Lower lobe of right lung (tissue), 2 donors: ENCODE results near the gene LRRIQ1. TPM values are rescaled to one million over a fixed set of nuclear protein-coding genes. Genes with fewer than 3 reads are reported as not detected.

Source experiments
- ATAC-seq, 2 donors: fragments of 200-7000 bp; cut with Tn5 transposase; one replicate each; pipeline ENCODE4 v1.9.1; 2020 to 2022; ENCODE audit warnings: mild to moderate bottlenecking in 2 of 2, moderate library complexity in 2 of 2
- DNase-seq: peaks from one replicate; pipeline ENCODE4 v3.0.0-alpha.2; 2020
- H3K27ac ChIP-seq: fragments of 200-600 bp; one replicate; pipeline ENCODE4 v1.8.0; 2022
- H3K27me3 ChIP-seq: fragments of 200-600 bp; one replicate; pipeline ENCODE4 v1.8.0; 2022; ENCODE audit warnings: low read depth
- H3K36me3 ChIP-seq: fragments of 200-600 bp; one replicate; pipeline ENCODE4 v1.8.0; 2022; ENCODE audit warnings: mild to moderate bottlenecking
- H3K4me1 ChIP-seq: fragments of 200-600 bp; one replicate; pipeline ENCODE4 v1.8.0; 2022
- H3K4me3 ChIP-seq: fragments of 200-600 bp; one replicate; pipeline ENCODE4 v1.8.0; 2022; ENCODE audit warnings: mild to moderate bottlenecking
- H3K9me3 ChIP-seq: fragments of 200-600 bp; one replicate; pipeline ENCODE4 v1.8.0; 2022
- CTCF ChIP-seq: fragments of 200-600 bp; IDR thresholded peaks from one replicate; pipeline ENCODE4 v1.8.0; 2022; ENCODE audit warnings: antibody characterized with exemption, mild to moderate bottlenecking
- intact Hi-C: fragments of 100-400 bp; cut with DNase I; formaldehyde crosslinking; loops from one replicate; pipeline ENCODE4 v1.11.0; 2022
- total RNA-seq: library from RNA; stranded (reverse); fragmentation: NEBNext Ultra II Directional; extraction: Animal tissue kit (Norgen Biotek cat#: 25700); gene quantifications from one replicate; pipeline ENCODE4 v1.2.1, GENCODE V29; 2021
- donor health status: DM: no; HTN: yes; CAD: no; lungs with severe emphysema.

Gene LRRIQ1
- total RNA-seq, 1 donor from 2014 or later, result 10.6 TPM

- Histone ChIP-seq H3K27ac (no peak overlapping the region), H3K4me1 (no peaks in the 10 kb centered on the region), H3K36me3 (no peaks in the 10 kb centered on the region), H3K4me3 (no peak overlapping the region), H3K9me3 (no peaks in the 10 kb centered on the region), H3K27me3 (no peaks in the 10 kb centered on the region)
- intact Hi-C loops, result no loop called here
- TF ChIP-seq CTCF, result no peak
- no peak for ATAC-seq
- DNase-seq, result no peak
Observed at GRCh38 chr12:85266356-85266755, 230.2 kb downstream of the LRRIQ1 start.

- TF ChIP-seq CTCF, result no peak
Observed at GRCh38 chr12:85273381-85274314, 237.5 kb downstream of the LRRIQ1 start.

GRCh38 chr12:85274315-85274651 lies 238.1 kb downstream of the LRRIQ1 start:
- H3K4me1 ChIP-seq, result no peaks in the 10 kb centered on the region
- no peak for TF ChIP-seq CTCF
- no peak overlapping the region for H3K4me3 ChIP-seq
- ATAC-seq (no peak), DNase-seq (no peak)
- H3K27ac ChIP-seq, result no peak overlapping the region
- no peaks in the 10 kb centered on the region for H3K36me3 ChIP-seq
- H3K9me3 ChIP-seq, result no peaks in the 10 kb centered on the region
- peaks cover 74% of the 10 kb centered on the region for H3K27me3 ChIP-seq
- intact Hi-C loops, result no loop called here

More at GRCh38 chr12:85273381-85274314, 237.5 kb downstream of the LRRIQ1 start:
- DNase-seq (no peak), ATAC-seq (peak in 1 of 2 donors; percentile 28)
- Histone ChIP-seq H3K4me3 (no peak overlapping the region), H3K9me3 (no peaks in the 10 kb centered on the region), H3K27ac (no peak overlapping the region), H3K27me3 (peaks cover 68% of the 10 kb centered on the region), H3K4me1 (no peaks in the 10 kb centered on the region), H3K36me3 (no peaks in the 10 kb centered on the region)
- intact Hi-C loops, result no loop called here

GRCh38 chr12:85275374-85275773 lies 239.2 kb downstream of the LRRIQ1 start:
- H3K4me3 ChIP-seq, result no peak overlapping the region
- H3K36me3 ChIP-seq, result no peaks in the 10 kb centered on the region
- no peak overlapping the region for H3K27ac ChIP-seq
- TF ChIP-seq CTCF, result no peak
- DNase-seq (no peak), ATAC-seq (no peak)
- H3K27me3 ChIP-seq, result peaks cover 85% of the 10 kb centered on the region
- H3K9me3 ChIP-seq, result no peaks in the 10 kb centered on the region
- intact Hi-C loops, result no loop called here
- H3K4me1 ChIP-seq, result peaks cover 3% of the 10 kb centered on the region

- H3K36me3 ChIP-seq, result no peaks in the 10 kb centered on the region
- intact Hi-C loops, result no loop called here
- DNase-seq (no peak), ATAC-seq (no peak)
- H3K9me3 ChIP-seq, result no peaks in the 10 kb centered on the region
- H3K27ac ChIP-seq, result no peak overlapping the region
- H3K27me3 ChIP-seq, result peaks cover 96% of the 10 kb centered on the region
- H3K4me1 ChIP-seq, result peaks cover 11% of the 10 kb centered on the region
- H3K4me3 ChIP-seq, result no peak overlapping the region
- no peak for TF ChIP-seq CTCF
Observed at GRCh38 chr12:85277191-85277590, 241.0 kb downstream of the LRRIQ1 start.
